Measurements from ENCODE around the gene ZBTB11. TPM values are rescaled to one million over a fixed set of nuclear protein-coding genes. Genes with fewer than 3 reads are reported as not detected.

The ZBTB11 gene
- total RNA-seq, 1 experiment from 2014 or later = 14.8 TPM

- Mint-ChIP-seq H3K27ac (no peak overlapping the region), H3K9me3 (no peaks in the 10 kb centered on the region), H3K36me3 (ENCODE audit: insufficient read depth in 1 of 3, low read depth in 3 of 3) (peaks cover 19 to 22% (median 22%) of the 10 kb centered on the region in 3 experiments), H3K4me1 (peaks cover 44 to 50% of the 10 kb centered on the region in 2 experiments), H3K4me3 (no peak overlapping the region), H3K27me3 (ENCODE audit: low read depth) (peaks cover 1% of the 10 kb centered on the region; the same call in 1 of the 2 replicates)
- Histone ChIP-seq H3K9ac (ENCODE audit: extremely low read depth, insufficient read length, low read length) (no peak overlapping the region), H4K20me1 (ENCODE audit: control insufficient read depth, insufficient read depth, insufficient read length) (no peaks in the 10 kb centered on the region), H3K56ac (ENCODE audit: insufficient read length, low read depth, low read length) (no peak overlapping the region), H4K91ac (ENCODE audit: insufficient read length, low read depth, low read length) (no peak overlapping the region), H3K27me3 (ENCODE audit: insufficient read depth, low read length) (no peaks in the 10 kb centered on the region), H2BK120ac (ENCODE audit: low read depth, low read length, poor library complexity, severe bottlenecking) (no peak overlapping the region), H3K4me2 (ENCODE audit: insufficient read depth, insufficient read length, low read length) (no peak overlapping the region), H3K23ac (ENCODE audit: insufficient read length, low read depth, low read length) (no peak overlapping the region), H2BK15ac (ENCODE audit: low read depth, low read length) (no peak overlapping the region), H3K18ac (ENCODE audit: insufficient read length, low read depth, low read length) (no peak overlapping the region), H4K5ac (ENCODE audit: insufficient read length, low read depth, low read length) (no peak overlapping the region), H2AK5ac (ENCODE audit: insufficient read length, low read length) (no peak overlapping the region), H3K14ac (ENCODE audit: insufficient read depth, low read length) (no peak overlapping the region), H2BK5ac (ENCODE audit: insufficient read length, low read length) (no peak overlapping the region), H3K79me2 (ENCODE audit: insufficient read depth, low read length) (peaks cover 16% of the 10 kb centered on the region; the same call in 1 of the 2 replicates), H3T11ph (ENCODE audit: low read length) (no peak overlapping the region), H3K27ac (ENCODE audit: insufficient read length, low read depth, low read length) (no peak overlapping the region), H3K4me1 (ENCODE audit: insufficient read depth, low read length) (no peaks in the 10 kb centered on the region), H3K23me2 (ENCODE audit: insufficient read length, low read depth, low read length, poor library complexity, severe bottlenecking) (peaks cover 10% of the 10 kb centered on the region), H4K8ac (replicated peaks; ENCODE audit: insufficient read length, low read depth, low read length) (no peak overlapping the region), H2BK12ac (ENCODE audit: insufficient read length, low read depth, low read length) (no peak overlapping the region), H2BK20ac (ENCODE audit: low read depth, low read length, poor library complexity, severe bottlenecking) (no peak overlapping the region), H3K9me3 (ENCODE audit: control insufficient read depth, low read depth, low read length) (no peaks in the 10 kb centered on the region), H3K4ac (ENCODE audit: low read depth, low read length) (no peak overlapping the region), H2AFZ (ENCODE audit: low read length) (no peak overlapping the region), H3K79me1 (ENCODE audit: insufficient read depth, low read depth, low read length, poor library complexity, severe bottlenecking) (no peaks in the 10 kb centered on the region)
- DNase-seq = no peak
- no CpG with 5 or more reads among the region's 2 CpGs for WGBS (ENCODE audit: extremely low coverage, insufficient read length, low lambda C conversion rate)
- TF ChIP-seq CTCF (conservative IDR thresholded peaks at IDR 0.05) = no peak
Observed at GRCh38 chr3:101689286-101689685, 12.4 kb upstream of the ZBTB11 start.

All from H9 (cell line).